Activated naive CD8-positive, alpha-beta T cell (primary cell): ENCODE results near the gene PHF21A.
"Not testable (repeated sequence)": the region's sequence is repeated elsewhere in the genome, so short reads cannot be mapped to it uniquely, and the experiment has no call there.

ENCODE experiments used
- H3K27ac Mint-ChIP-seq: one replicate; pipeline ENCODE4 v1.8.0; 2021; ENCODE audit warnings: mixed read lengths
- H3K27me3 Mint-ChIP-seq: one replicate; pipeline ENCODE4 v1.8.0; 2021; ENCODE audit warnings: mixed read lengths
- H3K36me3 Mint-ChIP-seq: one replicate; pipeline ENCODE4 v1.8.0; 2021; ENCODE audit warnings: mixed read lengths
- H3K4me1 Mint-ChIP-seq: one replicate; pipeline ENCODE4 v1.8.0; 2021; ENCODE audit warnings: low read depth, mixed read lengths
- H3K4me3 Mint-ChIP-seq: one replicate; pipeline ENCODE4 v1.8.0; 2021; ENCODE audit warnings: mild to moderate bottlenecking, mixed read lengths
- H3K9me3 Mint-ChIP-seq: one replicate; pipeline ENCODE4 v1.8.0; 2021; ENCODE audit warnings: low read depth, mixed read lengths

PHF21A gene

DNA sequence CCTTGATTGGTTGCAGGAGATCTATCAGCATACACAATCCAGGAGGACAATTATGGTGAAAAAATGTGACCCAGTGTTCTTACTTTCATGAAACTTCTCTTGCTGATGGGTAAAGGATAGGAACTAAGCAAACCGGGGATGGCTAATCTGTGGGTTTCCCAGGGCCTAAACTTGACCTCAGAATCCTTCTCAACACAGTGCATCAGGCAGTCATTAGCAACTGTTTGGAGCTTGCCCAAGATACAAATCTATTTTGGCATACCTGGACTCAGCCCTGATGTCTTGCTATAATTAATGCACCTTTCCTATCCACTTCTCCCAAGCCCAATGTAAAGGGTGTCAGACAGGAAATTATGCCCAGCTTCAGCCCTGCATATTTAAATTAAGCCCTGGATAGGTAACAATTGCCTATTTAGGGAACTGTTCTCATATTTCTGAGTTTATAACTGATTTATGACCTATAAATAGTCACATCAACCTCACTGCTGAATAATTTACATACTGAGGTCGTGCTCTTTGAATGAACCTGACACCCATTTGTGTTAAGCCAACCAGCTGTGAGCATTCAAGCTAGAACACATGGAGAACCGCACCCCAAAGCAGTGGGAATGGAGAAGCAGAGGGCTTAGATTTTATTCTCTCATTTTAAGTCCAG is 9.2 kb upstream of the PHF21A start:
- Mint-ChIP-seq H3K4me1 (peaks cover 10% of the 10 kb centered on the region), H3K27ac (no peak overlapping the region), H3K9me3 (no peaks in the 10 kb centered on the region), H3K27me3 (no peaks in the 10 kb centered on the region), H3K36me3 (no peaks in the 10 kb centered on the region), H3K4me3 (no peak overlapping the region)

DNA sequence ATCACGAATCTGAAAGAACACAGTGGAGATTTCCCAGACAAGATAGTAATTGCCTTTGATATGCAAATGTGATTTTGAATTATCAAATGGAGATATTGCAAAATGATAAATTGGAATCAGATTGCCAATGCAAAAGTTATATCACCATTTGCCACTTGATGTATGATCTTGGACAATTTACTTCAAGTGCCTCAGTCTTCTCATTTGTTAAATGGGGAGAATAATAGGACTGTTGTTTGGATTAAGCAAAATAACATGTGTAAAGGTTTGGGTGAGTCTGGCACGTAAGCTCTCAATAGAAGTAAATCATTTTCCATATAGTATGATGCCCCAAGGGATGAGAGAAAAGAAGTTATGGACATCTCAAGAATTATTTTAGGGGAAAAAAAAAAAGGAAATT is 7.9 kb upstream of the PHF21A start:
- Mint-ChIP-seq H3K9me3 (no peaks in the 10 kb centered on the region), H3K27ac (no peak overlapping the region), H3K4me1 (peaks cover 10% of the 10 kb centered on the region), H3K27me3 (no peaks in the 10 kb centered on the region), H3K36me3 (no peaks in the 10 kb centered on the region), H3K4me3 (no peak overlapping the region)

DNA sequence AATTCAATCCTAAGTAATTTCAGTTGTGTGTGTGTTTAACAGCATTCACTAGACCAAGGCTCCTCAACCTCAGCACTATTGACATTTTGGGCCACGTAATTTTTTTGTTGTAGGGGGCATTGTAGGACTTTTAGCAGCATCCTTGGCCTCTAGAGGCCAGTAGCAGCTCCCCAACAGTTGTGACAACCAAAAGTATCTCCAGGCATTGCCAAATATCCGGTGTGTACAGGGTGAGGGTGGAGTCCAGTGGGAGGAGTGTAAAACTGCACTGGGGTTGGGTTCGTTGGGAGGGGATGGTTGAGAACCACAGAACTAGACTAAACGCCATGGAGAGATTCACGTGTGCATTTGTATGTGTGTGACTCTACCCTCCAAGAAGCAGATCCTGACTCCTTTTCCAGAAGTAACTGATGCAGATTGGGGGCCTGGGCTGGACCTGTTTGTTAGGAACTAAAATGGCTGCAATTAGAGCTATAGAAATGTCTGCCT is 5.9 kb upstream of the PHF21A start:
- Mint-ChIP-seq H3K4me3 (no peak overlapping the region), H3K36me3 (no peaks in the 10 kb centered on the region), H3K4me1 (peaks cover 16% of the 10 kb centered on the region), H3K9me3 (no peaks in the 10 kb centered on the region), H3K27me3 (no peaks in the 10 kb centered on the region), H3K27ac (no peak overlapping the region)

GRCh38 chr11:46125284-46125683 is 4.0 kb upstream of the PHF21A start:
- no peaks in the 10 kb centered on the region for H3K27me3 Mint-ChIP-seq
- H3K9me3 Mint-ChIP-seq = no peaks in the 10 kb centered on the region
- no peaks in the 10 kb centered on the region for H3K36me3 Mint-ChIP-seq
- H3K4me3 Mint-ChIP-seq = no peak overlapping the region
- H3K27ac Mint-ChIP-seq = no peak overlapping the region
- H3K4me1 Mint-ChIP-seq = peaks cover 16% of the 10 kb centered on the region

DNA sequence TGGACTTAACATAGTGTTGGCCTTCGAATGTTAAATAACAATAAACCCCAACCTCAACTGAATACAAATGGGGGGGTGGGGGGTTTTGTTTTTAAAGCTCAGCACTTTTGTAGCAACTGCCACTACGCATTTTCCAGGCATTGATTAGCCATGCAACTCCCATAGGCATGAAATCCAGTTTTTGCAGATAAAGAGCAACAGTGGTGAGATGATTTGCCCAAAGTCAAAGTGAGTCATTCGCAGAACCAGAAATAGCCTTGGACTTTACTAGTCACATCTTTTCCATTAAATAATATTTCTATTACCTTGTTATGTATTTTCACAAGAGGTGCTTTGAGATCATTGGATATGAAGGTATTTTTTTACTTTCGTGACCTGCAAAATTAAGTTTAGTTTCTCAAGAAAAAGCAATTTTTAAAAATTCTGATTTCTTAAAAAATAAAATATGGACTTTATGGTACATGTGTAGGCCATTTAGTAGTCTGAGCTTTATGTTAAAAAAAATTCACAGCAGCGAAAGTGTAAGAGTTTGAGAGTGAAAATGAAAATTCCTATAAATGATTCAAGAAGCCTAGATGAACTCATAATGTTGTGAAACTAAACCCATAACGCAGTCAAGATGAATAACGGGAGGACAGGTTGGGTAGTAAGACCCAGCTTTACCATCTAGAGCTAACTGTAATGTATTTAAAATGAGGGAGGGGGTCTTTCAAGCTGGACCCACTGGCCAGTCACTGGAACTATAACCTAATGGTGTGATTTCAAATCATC is 1.9 kb upstream of the PHF21A start:
- peaks cover 31% of the 10 kb centered on the region for H3K4me1 Mint-ChIP-seq
- no peaks in the 10 kb centered on the region for H3K9me3 Mint-ChIP-seq
- H3K4me3 Mint-ChIP-seq = peak overlapping the region; percentile 45
- no peaks in the 10 kb centered on the region for H3K36me3 Mint-ChIP-seq
- no peaks in the 10 kb centered on the region for H3K27me3 Mint-ChIP-seq
- H3K27ac Mint-ChIP-seq = no peak overlapping the region

DNA sequence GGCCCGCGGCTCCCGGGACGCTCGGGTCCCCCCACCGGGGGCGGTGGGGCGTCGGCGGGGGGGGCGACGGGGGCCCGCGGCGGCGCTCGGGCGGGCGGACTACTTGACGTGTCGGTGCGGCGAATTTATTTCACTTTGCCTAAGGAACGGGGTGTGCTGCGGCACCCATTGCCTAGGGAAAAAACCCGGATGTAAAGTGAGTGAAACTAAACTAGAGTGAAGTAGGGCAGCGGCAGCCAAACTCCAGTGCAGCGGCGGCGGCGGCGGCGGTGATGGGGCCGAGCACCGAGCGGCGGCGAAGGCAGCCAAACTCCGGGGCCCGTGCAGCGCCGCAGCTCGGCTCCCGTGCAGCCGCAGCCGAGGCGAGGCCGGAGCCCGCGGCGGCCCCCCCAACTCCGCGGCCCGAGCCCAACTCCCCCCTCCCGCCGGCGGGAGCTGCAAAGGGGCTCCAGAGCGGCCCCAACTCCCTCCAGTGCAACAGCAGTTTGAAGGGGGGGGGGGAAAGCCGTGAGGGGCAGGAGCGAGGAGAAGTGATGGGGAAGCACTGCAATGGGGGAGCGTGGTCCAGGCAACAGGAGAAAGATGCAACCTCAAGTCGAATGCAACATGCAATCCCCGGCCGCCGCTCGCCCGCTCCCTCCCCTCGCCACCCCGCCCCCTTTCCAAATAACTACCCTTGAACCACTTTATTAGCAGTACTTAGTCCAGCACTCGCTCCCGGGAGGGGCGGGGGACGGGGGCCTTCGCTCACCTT is 647 bp upstream of the PHF21A start:
- Mint-ChIP-seq H3K4me1 (peaks cover 35% of the 10 kb centered on the region), H3K36me3 (no peaks in the 10 kb centered on the region), H3K27ac (peak overlapping the region; percentile 78), H3K4me3 (peak overlapping the region; percentile 89), H3K9me3 (no peaks in the 10 kb centered on the region), H3K27me3 (no peaks in the 10 kb centered on the region)

- Mint-ChIP-seq H3K27ac (peak overlapping the region; percentile 93), H3K4me1 (peaks cover 42% of the 10 kb centered on the region), H3K36me3 (no peaks in the 10 kb centered on the region), H3K4me3 (peak overlapping the region; percentile 88), H3K9me3 (no peaks in the 10 kb centered on the region), H3K27me3 (no peaks in the 10 kb centered on the region)
These were observed 631 bp downstream of the PHF21A start for GRCh38 chr11:46120346-46121300.

DNA sequence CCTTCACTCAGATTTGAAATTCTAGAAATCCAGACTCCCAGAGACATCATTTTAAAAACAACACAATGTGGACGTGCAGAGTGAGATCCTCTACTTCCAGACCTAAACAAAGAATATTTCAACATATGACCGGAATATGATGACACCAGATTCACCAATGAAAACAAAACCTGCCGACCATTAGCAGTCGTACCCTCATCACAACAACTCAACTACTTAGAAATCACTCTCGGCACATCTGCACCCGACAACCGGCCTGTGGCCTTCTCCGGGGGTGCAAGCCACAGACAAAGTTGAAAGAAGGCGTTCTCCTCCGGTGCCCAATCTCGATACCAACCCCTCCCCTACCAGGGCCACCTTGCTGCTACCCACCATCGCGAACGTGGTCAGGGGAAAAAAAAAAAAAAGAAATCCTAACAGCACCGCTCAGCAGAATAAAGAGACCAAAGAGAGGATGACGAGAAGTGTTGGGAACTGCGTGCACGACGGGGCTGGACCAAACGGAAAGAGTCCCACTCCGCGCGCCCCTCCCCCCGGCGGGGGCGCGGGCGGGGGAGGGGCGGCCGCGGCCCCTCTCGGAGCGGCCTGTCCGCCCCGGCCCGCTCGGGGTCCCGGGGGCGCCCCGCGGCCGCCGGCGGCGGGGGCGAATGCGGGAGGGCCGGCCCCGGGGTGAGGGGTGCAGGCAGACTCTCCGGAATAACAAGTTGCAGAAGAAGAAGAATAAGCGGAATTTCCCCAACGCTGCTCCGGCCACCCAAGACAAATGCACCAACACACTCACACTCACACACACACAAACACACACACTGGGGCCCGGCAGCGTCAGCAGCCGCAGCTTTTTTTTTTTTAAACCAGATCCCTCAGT is 1.7 kb downstream of the PHF21A start:
- H3K36me3 Mint-ChIP-seq = no peaks in the 10 kb centered on the region
- peak overlapping the region; percentile 95 for H3K4me3 Mint-ChIP-seq
- no peaks in the 10 kb centered on the region for H3K9me3 Mint-ChIP-seq
- peak overlapping the region; percentile 94 for H3K27ac Mint-ChIP-seq
- H3K4me1 Mint-ChIP-seq = peaks cover 52% of the 10 kb centered on the region
- no peaks in the 10 kb centered on the region for H3K27me3 Mint-ChIP-seq

DNA sequence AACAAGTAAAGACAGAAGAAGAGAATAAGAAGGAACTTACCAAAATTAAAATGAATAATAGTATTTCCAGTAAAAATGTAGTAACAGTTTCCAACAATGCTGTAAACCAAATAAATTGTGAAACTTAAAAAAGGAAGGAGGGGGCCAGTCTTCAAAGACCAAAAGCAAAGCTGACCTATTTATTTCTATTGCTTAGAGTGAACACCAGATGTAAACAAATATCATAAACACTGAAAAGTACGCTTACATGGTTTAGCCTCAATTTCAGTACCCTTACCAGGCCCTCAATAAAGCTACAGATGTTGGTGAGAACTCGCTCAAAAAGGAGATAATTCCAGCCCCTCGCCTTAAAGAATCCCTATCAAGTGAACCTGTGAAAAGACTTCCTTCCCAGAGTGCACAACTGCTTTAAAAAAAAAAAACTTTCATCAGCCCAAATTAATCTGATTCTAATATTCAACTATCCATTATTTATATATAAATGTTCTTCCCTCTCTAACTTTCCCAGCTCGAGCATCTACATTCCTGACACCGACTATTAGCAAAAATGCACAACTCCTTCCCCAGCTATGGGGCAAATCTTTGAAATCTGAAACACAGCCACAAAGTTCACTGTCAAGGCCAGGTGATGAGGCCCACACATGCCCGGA is 2.4 kb downstream of the PHF21A start:
- Mint-ChIP-seq H3K4me1 (peaks cover 58% of the 10 kb centered on the region), H3K27me3 (no peaks in the 10 kb centered on the region)

GRCh38 chr11:46117842-46118241 is 3.4 kb downstream of the PHF21A start:
- H3K9me3 Mint-ChIP-seq = no peaks in the 10 kb centered on the region
- no peaks in the 10 kb centered on the region for H3K36me3 Mint-ChIP-seq
- H3K27me3 Mint-ChIP-seq = no peaks in the 10 kb centered on the region
- H3K27ac Mint-ChIP-seq = peak overlapping the region; percentile 94
- H3K4me3 Mint-ChIP-seq = peak overlapping the region; percentile 95
- H3K4me1 Mint-ChIP-seq = peaks cover 59% of the 10 kb centered on the region

More for the DNA sequence above, 2.4 kb downstream of the PHF21A start:
- Mint-ChIP-seq H3K4me3 (peak overlapping the region; percentile 95), H3K9me3 (no peaks in the 10 kb centered on the region), H3K36me3 (no peaks in the 10 kb centered on the region), H3K27ac (peak overlapping the region; percentile 94)

- peak overlapping the region; percentile 76 for H3K27ac Mint-ChIP-seq
- peaks cover 61% of the 10 kb centered on the region for H3K4me1 Mint-ChIP-seq
- H3K27me3 Mint-ChIP-seq = not testable (repeated sequence)
These were observed 4.6 kb downstream of the PHF21A start for GRCh38 chr11:46116712-46117037.

GRCh38 chr11:46116007-46116711 is 5.1 kb downstream of the PHF21A start:
- H3K27ac Mint-ChIP-seq = peak overlapping the region; percentile 76
- H3K9me3 Mint-ChIP-seq = no peaks in the 10 kb centered on the region
- H3K27me3 Mint-ChIP-seq = no peaks in the 10 kb centered on the region
- H3K36me3 Mint-ChIP-seq = no peaks in the 10 kb centered on the region
- peaks cover 61% of the 10 kb centered on the region for H3K4me1 Mint-ChIP-seq
- H3K4me3 Mint-ChIP-seq = peak overlapping the region; percentile 53

More at GRCh38 chr11:46116712-46117037, 4.6 kb downstream of the PHF21A start:
- H3K9me3 Mint-ChIP-seq, H3K36me3 Mint-ChIP-seq, H3K4me3 Mint-ChIP-seq: not testable (repeated sequence)

- Mint-ChIP-seq H3K27ac (peak overlapping the region; percentile 76), H3K27me3 (no peaks in the 10 kb centered on the region), H3K9me3 (no peaks in the 10 kb centered on the region), H3K4me3 (no peak overlapping the region), H3K36me3 (no peaks in the 10 kb centered on the region), H3K4me1 (peaks cover 61% of the 10 kb centered on the region)
These were observed 6.3 kb downstream of the PHF21A start for GRCh38 chr11:46114961-46115360.
